Measurements from ENCODE around the gene SLC13A5. TPM values are rescaled to one million over a fixed set of nuclear protein-coding genes. Genes with fewer than 3 reads are reported as not detected.
A peak's percentile ranks its signal among the peaks of the same experiment; 100 is the strongest.
"Not testable (repeated sequence)": the region's sequence is repeated elsewhere in the genome, so short reads cannot be mapped to it uniquely, and the experiment has no call there.

SLC13A5 gene
- polyA plus RNA-seq (ENCODE audit: insufficient read length) = 3.3 TPM
- long read RNA-seq, donor 1, full-length matches to known transcripts = 2 of 2 reads
- long read RNA-seq, donor 1, partial matches to known transcripts = 0 of 2 reads
- long read RNA-seq, donor 1, other reads (novel, unspliced or antisense) = 0 of 2 reads
- long read RNA-seq, donor 2, full-length matches to known transcripts = 3 of 3 reads
- long read RNA-seq, donor 2, partial matches to known transcripts = 0 of 3 reads
- long read RNA-seq, donor 2, other reads (novel, unspliced or antisense) = 0 of 3 reads
- long read RNA-seq, donor 3, full-length matches to known transcripts = 2 of 2 reads
- long read RNA-seq, donor 3, partial matches to known transcripts = 0 of 2 reads
- long read RNA-seq, donor 3, other reads (novel, unspliced or antisense) = 0 of 2 reads
- long read RNA-seq, donor 4 = 0 reads
- long read RNA-seq, donor 5, full-length matches to known transcripts = 3 of 3 reads
- long read RNA-seq, donor 5, partial matches to known transcripts = 0 of 3 reads
- long read RNA-seq, donor 5, other reads (novel, unspliced or antisense) = 0 of 3 reads
- long read RNA-seq, donor 6, full-length matches to known transcripts = 1 of 1 reads
- long read RNA-seq, donor 6, partial matches to known transcripts = 0 of 1 reads
- long read RNA-seq, donor 6, other reads (novel, unspliced or antisense) = 0 of 1 reads
- long read RNA-seq, donor 7, full-length matches to known transcripts = 5 of 5 reads
- long read RNA-seq, donor 7, partial matches to known transcripts = 0 of 5 reads
- long read RNA-seq, donor 7, other reads (novel, unspliced or antisense) = 0 of 5 reads
- long read RNA-seq, donor 8 = 0 reads

- peak; percentile 37 for DNase-seq
Measured at GRCh38 chr17:6713130-6713917, at the start of gene SLC13A5. Gene SLC13A5 (minus strand): TSS chr17:6713369. CDS start chr17:6713333, 36 bp downstream.

- DNase-seq = no peak
Measured at GRCh38 chr17:6761779-6762178, 48.6 kb upstream of the SLC13A5 start.

- no peak for DNase-seq
Measured at GRCh38 chr17:6757747-6758146, 44.6 kb upstream of the SLC13A5 start.

GRCh38 chr17:6756425-6757031, 43.4 kb upstream of the SLC13A5 start:
- no peak for DNase-seq

- no peak for DNase-seq
Measured at GRCh38 chr17:6755731-6756184, 42.6 kb upstream of the SLC13A5 start, which contains the start of gene XAF1. Gene XAF1 (plus strand): TSS chr17:6756046. CDS start chr17:6756079, 33 bp downstream.

- DNase-seq = no peak
Measured at GRCh38 chr17:6755281-6755680, 42.1 kb upstream of the SLC13A5 start.

- no peak for DNase-seq
Measured at GRCh38 chr17:6753546-6753945, 40.4 kb upstream of the SLC13A5 start.

GRCh38 chr17:6753006-6753445, 39.9 kb upstream of the SLC13A5 start:
- peak; percentile 30 for DNase-seq

DNA sequence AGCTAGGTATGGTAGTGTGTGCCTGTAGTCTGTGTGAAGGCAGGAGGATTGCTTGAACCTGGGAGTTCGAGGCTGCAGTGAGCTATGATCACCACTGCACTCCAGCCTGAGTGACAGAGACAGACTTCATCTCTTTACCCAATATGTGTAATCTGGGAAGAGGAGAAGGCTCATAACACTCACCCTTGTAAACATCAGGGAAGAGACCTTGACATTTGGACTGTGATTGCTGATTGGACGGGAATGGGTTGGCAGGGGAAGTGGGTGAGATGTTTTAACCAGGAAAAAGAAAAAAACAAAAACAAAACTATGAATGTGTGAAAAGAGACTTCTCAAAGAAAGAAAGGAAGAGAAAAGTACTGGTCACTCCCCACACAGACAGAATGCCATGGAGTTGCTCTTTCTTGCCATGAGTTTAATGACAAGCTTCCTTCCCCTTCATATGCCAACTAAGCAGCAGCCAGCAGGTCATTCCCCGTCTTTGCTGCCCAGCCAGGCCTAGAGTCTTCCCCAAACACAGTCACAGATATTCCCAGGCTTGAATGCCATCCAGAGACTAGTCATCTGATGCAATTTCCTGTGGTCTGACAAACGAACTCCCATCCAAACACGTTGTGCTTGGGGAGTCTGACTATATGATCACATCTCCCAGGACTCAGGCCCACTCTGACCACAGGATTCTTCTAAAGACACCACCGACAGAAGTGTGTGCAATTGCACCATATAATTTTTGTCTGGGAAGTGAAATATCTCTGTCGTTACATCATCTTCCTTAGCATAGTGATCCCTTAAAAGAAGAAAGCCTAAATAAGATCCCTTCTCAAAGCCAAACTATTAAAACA, 39.1 kb upstream of the SLC13A5 start:
- DNase-seq = no peak

DNA sequence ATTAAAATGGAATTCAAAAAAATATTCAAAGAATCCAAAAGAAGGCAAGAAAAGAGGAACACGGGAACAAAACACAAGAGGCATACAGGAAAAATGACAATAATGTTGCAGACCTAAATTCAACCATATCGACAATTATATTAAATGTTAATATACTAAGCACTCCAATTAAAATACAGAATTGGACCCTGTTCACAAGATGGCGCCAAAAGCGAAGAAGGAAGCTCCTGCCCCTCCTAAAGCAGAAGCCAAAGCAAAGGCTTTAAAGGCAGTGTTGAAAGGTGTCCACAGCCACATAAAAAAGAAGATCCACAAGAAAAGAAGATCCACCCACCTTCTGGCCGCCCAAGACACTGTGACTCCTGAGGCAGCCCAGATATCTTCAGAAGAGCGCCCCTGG, 36.4 kb upstream of the SLC13A5 start:
- no peak for DNase-seq

GRCh38 chr17:6748617-6749016, 35.4 kb upstream of the SLC13A5 start:
- DNase-seq = no peak

GRCh38 chr17:6746665-6747064, 33.5 kb upstream of the SLC13A5 start:
- not testable (repeated sequence) for DNase-seq

DNA sequence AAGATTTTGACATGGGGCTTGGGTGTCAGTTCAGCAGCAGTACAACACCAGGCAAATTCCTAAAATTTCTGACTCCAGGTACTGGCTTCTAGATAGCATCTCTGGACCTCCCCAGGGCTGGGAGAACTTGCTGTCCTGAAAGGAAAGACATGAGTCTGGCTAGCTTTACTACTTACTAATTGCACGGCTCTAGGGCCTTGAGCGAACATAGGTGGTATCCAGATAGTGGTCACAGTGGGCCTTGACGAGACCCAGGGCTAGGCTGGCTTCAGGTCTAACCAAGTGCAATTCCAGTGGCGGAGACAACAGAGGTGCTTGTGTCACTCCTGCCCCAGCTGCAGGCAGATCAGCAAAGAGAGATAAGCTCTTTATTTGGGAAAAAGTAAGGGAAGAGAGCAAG, 16.4 kb upstream of the SLC13A5 start:
- no peak for DNase-seq

GRCh38 chr17:6724009-6724408, 10.8 kb upstream of the SLC13A5 start:
- DNase-seq = no peak

DNA sequence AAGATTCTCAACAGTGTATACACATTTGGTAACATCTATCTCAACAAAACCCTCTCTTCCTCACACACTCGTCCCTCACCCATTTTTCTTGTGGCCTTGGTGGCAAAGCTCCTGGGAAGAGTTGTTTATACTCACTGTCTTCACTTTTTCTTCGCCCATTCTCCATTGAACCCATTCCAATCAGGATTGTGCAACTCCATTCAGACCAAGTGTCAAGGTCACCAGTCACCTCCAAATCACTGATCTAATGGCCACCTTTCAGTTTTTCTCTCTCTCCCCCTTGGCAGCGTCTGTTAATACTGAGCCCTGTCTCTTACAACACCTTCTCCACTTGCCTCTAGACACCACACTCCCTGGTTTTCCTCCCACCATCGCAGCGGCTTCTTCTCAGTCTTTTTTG, 8.6 kb upstream of the SLC13A5 start:
- no peak for DNase-seq

- DNase-seq = no peak
Measured at GRCh38 chr17:6716736-6717135, 3.6 kb upstream of the SLC13A5 start.

DNA sequence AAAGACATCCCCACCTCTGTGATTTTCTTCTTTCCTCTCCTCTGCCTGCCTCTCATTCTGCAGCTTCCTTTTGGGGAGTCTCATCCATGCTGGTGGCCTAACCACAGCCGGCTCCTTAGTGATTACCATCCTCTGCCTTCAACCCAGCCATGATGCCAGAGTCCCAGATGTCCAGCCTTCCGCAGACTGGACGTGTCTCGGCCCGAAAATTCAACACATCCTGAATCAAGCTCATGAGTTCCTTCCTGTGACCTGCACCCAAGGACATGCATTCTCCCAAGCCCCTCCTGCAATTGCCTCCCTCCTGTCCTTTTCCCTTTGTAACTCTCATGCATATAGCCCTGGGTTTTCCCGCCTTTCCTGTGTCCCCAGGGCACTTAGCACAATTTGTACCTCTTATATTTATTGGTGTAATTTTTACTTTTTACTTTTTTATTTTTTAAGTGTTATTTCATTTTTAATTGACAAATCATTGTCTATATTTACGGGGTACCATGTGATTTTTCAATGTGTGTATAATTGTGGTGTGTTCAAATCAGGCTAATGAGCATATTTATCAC, 1.2 kb upstream of the SLC13A5 start:
- no peak for DNase-seq

- no peak for DNase-seq
Measured at GRCh38 chr17:6713918-6714271, 726 bp upstream of the SLC13A5 start.

DNA sequence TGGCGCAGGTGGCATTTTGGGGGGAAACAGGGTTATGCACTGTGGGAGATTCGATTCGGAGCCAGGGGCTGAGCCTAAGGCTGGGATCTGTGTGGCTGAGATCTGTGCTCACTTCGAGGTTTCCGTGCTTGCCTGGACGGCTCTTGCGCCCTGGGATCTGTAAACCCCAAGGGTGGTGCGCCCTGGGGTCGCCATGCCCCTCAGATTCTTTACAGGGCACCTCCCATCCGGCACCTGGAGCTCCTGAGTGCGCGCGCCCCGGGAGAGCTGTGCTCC, 377 bp downstream of the SLC13A5 start:
- no peak for DNase-seq

DNA sequence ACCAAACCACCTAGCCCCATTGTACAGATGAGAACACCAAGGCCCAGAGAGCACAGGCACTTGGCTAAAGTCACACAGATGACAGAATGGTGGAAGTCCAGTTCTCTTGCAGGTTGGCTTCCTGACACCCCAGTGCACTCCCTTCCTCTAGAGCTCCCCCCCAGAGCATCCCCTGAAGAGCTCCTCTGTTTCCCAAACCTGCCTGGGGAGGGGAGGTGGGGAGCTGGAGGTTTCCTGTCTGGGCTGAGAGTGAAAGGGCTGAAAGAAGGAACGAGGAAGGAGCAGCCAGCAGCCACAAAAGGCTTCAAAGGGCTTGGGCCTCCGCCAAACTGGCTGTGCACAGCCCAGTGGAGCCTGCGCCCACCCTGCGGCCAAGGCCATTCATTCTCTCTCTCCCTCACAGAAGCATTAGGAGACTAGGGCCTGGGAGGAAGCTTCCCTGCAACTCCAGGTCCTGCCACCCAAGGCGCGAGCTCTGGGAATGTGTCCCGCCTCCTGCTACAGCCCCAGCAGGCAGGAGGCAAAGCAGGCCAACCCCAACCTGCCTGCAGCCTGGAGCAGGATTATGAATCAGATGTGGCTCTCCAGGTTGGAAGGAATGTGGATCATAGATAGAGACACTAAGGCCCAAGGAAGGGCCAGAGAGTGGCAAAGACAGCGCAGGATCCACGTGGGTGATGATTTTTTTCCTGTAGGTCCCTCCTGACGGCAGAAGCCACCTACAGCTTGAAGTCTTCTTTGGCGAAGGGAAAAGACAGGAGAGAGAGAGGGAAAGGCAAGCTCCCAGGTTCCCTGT, 913 bp downstream of the SLC13A5 start:
- DNase-seq = no peak

All from left kidney (tissue), 8 donors.